Measurements from ENCODE around the gene RNPEP. TPM values are rescaled to one million over a fixed set of nuclear protein-coding genes. Genes with fewer than 3 reads are reported as not detected.

Gene RNPEP
- total RNA-seq, 2 donors from 2014 or later, result 46.6 to 73.5 TPM

DNA sequence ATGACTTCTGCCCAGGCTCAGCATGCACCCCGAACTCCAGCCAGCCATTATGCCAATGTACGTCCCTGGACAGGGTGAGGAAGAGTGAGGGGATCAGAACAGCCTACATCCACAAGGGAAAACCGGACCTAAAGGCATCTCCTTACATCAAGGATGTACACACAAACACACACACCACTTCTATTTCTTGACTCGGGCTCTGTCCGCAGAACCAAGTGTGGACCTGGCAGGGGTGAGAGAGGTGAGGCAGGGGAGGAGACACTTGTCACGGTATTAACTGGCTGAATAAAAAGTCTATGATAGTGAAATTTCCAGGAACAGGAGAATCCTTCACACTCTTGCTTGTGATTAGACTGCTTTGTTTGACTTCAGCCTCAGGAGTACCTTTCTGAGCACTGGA is 38.4 kb upstream of the RNPEP start:
- no peak overlapping the region for H3K4me3 ChIP-seq (ENCODE audit: low read length)
- no peak overlapping the region for H3K27ac Mint-ChIP-seq
- peaks cover 36% of the 10 kb centered on the region for H3K4me1 Mint-ChIP-seq
- peaks cover 3% of the 10 kb centered on the region for H3K4me1 ChIP-seq (ENCODE audit: control insufficient read depth, insufficient read depth, low read length)
- no peaks in the 10 kb centered on the region for H3K9me3 Mint-ChIP-seq
- H3K27ac ChIP-seq (ENCODE audit: low read depth, low read length), result no peak overlapping the region
- peaks cover 26% of the 10 kb centered on the region for H3K27me3 Mint-ChIP-seq (ENCODE audit: insufficient read depth)
- no peak for DNase-seq
- WGBS, 2 experiments (ENCODE audit: insufficient coverage in 1 of 2, insufficient read length in 1 of 2), result 90 to 100% methylated on average over 2 to 6 of the region's 6 CpGs
- H3K36me3 ChIP-seq (ENCODE audit: control insufficient read depth, insufficient read depth, low read length), result no peaks in the 10 kb centered on the region
- no peak overlapping the region for H3K4me3 Mint-ChIP-seq
- no peaks in the 10 kb centered on the region for H3K36me3 Mint-ChIP-seq (ENCODE audit: low read depth)
- no peak overlapping the region for H3K9ac ChIP-seq (ENCODE audit: extremely low read depth, low read length, poor library complexity, severe bottlenecking)
- peaks cover 19% of the 10 kb centered on the region for H3K27me3 ChIP-seq (ENCODE audit: control insufficient read depth, insufficient read depth, low read length, poor library complexity, severe bottlenecking)
- TF ChIP-seq, protein P1, sequence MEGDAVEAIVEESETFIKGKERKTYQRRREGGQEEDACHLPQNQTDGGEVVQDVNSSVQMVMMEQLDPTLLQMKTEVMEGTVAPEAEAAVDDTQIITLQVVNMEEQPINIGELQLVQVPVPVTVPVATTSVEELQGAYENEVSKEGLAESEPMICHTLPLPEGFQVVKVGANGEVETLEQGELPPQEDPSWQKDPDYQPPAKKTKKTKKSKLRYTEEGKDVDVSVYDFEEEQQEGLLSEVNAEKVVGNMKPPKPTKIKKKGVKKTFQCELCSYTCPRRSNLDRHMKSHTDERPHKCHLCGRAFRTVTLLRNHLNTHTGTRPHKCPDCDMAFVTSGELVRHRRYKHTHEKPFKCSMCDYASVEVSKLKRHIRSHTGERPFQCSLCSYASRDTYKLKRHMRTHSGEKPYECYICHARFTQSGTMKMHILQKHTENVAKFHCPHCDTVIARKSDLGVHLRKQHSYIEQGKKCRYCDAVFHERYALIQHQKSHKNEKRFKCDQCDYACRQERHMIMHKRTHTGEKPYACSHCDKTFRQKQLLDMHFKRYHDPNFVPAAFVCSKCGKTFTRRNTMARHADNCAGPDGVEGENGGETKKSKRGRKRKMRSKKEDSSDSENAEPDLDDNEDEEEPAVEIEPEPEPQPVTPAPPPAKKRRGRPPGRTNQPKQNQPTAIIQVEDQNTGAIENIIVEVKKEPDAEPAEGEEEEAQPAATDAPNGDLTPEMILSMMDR (conservative IDR thresholded peaks at IDR 0.05), result no peak
- H3K9me3 ChIP-seq (ENCODE audit: control insufficient read depth, low read length), result no peaks in the 10 kb centered on the region

DNA sequence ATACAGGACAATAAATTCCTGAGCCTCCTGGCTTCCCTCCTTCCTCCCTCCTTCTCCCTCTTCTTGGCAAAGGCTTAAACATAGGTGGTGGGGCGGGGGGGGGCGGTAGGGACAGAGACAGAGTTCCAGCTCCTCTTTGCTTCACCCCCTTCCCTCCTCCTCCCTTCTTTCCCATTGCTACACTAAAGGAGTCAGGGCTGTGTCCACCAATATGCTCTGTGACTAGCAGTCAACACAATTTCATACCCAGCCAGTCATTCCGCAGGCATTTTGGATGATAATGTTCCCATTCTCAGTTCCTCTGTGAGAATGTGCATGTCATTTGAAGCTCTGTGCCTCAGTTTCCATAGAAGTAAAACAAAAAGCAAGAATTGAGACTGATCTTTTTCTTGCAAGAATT is 37.8 kb upstream of the RNPEP start:
- Histone ChIP-seq H3K9ac (ENCODE audit: extremely low read depth, low read length, poor library complexity, severe bottlenecking) (no peak overlapping the region), H3K36me3 (ENCODE audit: control insufficient read depth, insufficient read depth, low read length) (no peaks in the 10 kb centered on the region), H3K4me1 (ENCODE audit: control insufficient read depth, insufficient read depth, low read length) (peaks cover 3% of the 10 kb centered on the region), H3K27me3 (ENCODE audit: control insufficient read depth, insufficient read depth, low read length, poor library complexity, severe bottlenecking) (peaks cover 25% of the 10 kb centered on the region), H3K27ac (ENCODE audit: low read depth, low read length) (no peak overlapping the region), H3K4me3 (ENCODE audit: low read length) (no peak overlapping the region), H3K9me3 (ENCODE audit: control insufficient read depth, low read length) (no peaks in the 10 kb centered on the region)
- H3K27ac Mint-ChIP-seq, result no peak overlapping the region
- H3K9me3 Mint-ChIP-seq, result no peaks in the 10 kb centered on the region
- TF ChIP-seq, protein P1 (conservative IDR thresholded peaks at IDR 0.05), result no peak
- no peak for DNase-seq
- no peak overlapping the region for H3K4me3 Mint-ChIP-seq
- no peaks in the 10 kb centered on the region for H3K36me3 Mint-ChIP-seq (ENCODE audit: low read depth)
- WGBS, 2 experiments (ENCODE audit: insufficient coverage in 1 of 2, insufficient read length in 1 of 2), result 73 to 92% methylated on average over 1 to 2 of the region's 3 CpGs
- peaks cover 35% of the 10 kb centered on the region for H3K4me1 Mint-ChIP-seq
- peaks cover 28% of the 10 kb centered on the region for H3K27me3 Mint-ChIP-seq (ENCODE audit: insufficient read depth)

DNA sequence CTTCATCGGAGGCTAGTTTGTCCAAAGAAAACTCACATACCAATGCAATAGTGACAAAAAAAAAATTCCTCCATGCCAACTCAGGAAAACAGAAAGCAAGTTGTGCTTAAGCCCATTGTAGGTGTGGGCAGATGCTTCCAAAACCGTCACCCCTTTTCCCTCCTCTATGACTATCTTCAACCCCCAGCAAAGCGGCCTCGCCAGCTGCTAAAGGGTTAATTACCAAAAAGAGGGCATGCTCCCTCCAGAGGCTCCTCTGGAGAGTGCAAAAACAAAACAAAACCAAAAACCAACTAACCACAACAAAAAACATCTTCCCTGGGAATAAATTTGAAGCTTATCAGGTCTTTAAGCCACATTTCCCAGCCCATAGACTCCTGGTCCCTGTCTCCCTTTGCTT is 37.3 kb upstream of the RNPEP start:
- no peak overlapping the region for H3K27ac ChIP-seq (ENCODE audit: low read depth, low read length)

More for the DNA sequence above, 37.3 kb upstream of the RNPEP start:
- Histone ChIP-seq H3K36me3 (ENCODE audit: control insufficient read depth, insufficient read depth, low read length) (no peaks in the 10 kb centered on the region), H3K4me3 (ENCODE audit: low read length) (no peak overlapping the region), H3K27me3 (ENCODE audit: control insufficient read depth, insufficient read depth, low read length, poor library complexity, severe bottlenecking) (peaks cover 25% of the 10 kb centered on the region), H3K9me3 (ENCODE audit: control insufficient read depth, low read length) (no peaks in the 10 kb centered on the region), H3K4me1 (ENCODE audit: control insufficient read depth, insufficient read depth, low read length) (peaks cover 3% of the 10 kb centered on the region), H3K9ac (ENCODE audit: extremely low read depth, low read length, poor library complexity, severe bottlenecking) (no peak overlapping the region)
- TF ChIP-seq, protein P1 (conservative IDR thresholded peaks at IDR 0.05), result peak; percentile 75
- peaks cover 32% of the 10 kb centered on the region for H3K27me3 Mint-ChIP-seq (ENCODE audit: insufficient read depth)
- H3K9me3 Mint-ChIP-seq, result no peaks in the 10 kb centered on the region
- no peak overlapping the region for H3K4me3 Mint-ChIP-seq
- peak; percentile 71 for DNase-seq
- no peaks in the 10 kb centered on the region for H3K36me3 Mint-ChIP-seq (ENCODE audit: low read depth)
- peaks cover 35% of the 10 kb centered on the region for H3K4me1 Mint-ChIP-seq
- H3K27ac Mint-ChIP-seq, result no peak overlapping the region
- 62% methylated on average over 4 of the region's 4 CpGs; no CpG with 5 or more reads in 1 of the 2 experiments for WGBS, 2 experiments (ENCODE audit: insufficient coverage in 1 of 2, insufficient read length in 1 of 2)
